Activated T-helper 1 cell treated with Interleukin-2 at 50 U/mL for 16 hours (primary cell): ENCODE results near the gene GPR32.
"Not testable (repeated sequence)": the region's sequence is repeated elsewhere in the genome, so short reads cannot be mapped to it uniquely, and the experiment has no call there.

Experiments used
- DNase-seq: peaks from one replicate; pipeline ENCODE4 v3.0.0-alpha.2; 2020; ENCODE audit warnings: low read depth

Gene GPR32

DNA sequence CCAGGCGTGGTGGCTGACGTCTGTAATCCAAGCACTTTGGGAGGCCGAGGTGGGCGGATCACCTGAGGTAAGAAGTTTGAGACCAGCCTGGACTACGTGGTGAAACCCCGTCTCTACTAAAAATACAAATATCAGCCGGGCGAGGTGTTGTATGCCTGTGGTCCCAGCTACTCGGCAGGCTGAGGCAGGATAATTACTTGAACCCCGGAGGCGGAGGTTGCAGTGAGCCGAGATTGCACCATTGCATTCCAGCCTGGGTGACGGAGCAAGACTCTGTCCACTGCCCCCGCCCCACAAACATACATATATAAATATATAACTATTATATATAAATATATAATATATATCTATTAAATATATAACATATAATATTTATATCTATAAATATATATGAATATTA lies 23.1 kb upstream of the GPR32 start:
- DNase-seq: not testable (repeated sequence)

DNA sequence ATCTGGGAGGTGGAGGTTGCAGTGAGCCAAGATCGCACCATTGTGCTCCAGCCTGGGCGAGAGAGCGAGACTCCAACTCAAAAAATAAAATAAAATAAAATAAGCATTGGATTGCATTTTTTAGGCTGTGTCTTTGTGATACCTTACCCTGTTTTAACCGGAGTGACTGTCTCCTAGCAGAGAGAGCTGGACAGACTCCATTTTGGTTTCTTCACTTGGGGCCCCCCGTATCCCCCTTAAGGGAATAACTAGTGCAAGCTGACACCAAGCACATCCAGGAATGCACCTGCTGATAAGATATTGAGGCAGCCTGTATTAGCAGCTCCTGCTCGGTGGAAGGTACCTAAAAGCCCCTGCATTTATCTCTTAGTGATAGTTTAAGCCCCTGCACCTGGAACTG lies 20.8 kb upstream of the GPR32 start:
- DNase-seq: no peak

DNA sequence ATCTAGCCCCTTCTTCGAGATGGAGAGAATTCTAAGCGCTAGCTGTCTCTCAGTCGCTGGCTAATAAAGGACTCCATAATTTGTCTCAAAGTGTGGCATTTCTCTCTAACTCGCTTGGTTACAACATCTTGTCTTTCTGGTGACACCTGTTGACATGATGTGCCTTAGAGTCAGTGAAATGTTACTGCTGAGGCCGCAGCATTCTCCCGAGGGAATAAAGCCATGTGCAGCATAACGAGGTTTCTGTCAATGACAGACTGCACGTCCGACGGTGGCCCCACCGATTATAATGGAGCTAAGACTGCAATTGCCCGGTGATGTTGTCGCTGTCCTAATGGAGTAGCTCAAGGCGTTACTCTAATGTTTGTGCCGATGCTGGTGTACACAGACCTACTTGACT lies 20.3 kb upstream of the GPR32 start:
- no peak for DNase-seq

DNA sequence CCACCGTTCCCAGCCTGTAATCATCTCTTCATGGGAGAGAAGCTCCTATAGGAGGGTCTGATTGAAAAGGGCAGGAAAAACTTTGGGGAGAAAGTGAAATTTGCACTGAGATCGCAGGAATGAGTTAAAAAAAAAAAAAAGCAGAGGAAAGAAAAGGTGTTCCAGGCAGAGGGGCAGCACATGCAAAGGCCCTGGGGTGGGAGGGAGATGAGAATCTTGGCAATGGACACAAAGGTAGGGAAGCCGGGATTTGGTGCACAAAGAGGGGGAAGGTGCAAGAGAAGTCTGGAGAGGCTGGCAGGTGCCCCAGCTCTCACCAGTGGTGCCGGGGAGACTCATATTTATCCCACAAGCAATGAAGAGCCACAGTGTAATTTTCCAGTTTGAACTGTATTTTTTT lies 16.4 kb upstream of the GPR32 start:
- no peak for DNase-seq

DNA sequence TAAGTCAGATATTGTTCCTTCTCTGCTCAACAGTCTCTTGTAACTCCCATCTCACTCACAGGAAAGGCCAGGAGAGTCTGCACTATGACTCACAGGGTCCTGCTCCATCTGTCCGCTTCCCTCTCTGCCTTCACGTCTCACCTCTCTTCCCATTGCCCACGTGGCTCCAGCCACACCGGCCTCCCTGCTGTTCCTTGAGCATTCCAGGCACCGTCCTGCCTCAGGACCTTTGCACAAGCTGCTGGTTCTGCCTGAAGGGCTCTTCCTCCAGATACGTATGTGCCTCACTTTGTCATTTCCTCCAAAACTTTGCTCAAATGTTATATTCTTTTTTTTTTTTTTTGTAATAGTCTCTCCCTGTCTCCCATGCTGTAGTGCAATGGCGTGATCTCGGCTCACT lies 14.0 kb upstream of the GPR32 start:
- DNase-seq: not testable (repeated sequence)

DNA sequence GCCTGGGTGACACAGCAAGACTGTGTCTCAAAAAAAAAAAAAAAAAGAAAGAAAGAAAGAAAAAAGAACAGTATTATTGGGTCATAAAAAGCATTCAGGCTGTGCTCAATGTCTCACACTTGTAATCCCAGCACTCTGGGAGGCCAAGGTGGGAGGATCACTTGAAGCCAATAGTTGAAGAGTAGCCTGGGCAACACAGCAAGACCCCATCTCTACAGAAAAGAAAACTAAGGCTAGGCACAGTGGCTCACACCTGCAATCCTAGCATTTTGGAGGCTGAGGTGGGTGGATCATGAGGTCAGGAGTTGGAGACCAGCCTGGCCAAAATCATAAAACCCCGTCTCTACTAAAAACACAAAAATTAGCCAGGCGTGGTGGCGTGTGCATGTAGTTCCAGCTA lies 12.6 kb upstream of the GPR32 start:
- not testable (repeated sequence) for DNase-seq

DNA sequence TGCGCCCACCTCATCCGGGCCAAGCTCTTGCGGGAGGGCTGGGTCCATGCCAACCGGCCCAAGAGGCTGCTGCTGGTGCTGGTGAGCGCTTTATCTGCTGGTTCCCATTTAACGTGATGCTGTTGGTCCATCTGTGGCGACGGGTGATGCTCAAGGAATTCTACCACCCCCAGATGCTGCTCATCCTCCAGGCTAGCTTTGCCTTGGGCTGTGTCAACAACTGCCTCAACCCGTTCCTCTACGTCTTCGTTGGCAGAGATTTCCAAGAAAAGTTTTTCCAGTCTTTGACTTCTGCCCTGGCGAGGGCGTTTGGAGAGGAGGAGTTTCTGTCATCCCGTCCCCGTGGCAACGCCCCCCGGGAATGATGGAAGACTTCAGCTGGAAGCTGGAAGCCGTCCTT lies 11.2 kb upstream of the GPR32 start:
- DNase-seq: not testable (repeated sequence)

DNA sequence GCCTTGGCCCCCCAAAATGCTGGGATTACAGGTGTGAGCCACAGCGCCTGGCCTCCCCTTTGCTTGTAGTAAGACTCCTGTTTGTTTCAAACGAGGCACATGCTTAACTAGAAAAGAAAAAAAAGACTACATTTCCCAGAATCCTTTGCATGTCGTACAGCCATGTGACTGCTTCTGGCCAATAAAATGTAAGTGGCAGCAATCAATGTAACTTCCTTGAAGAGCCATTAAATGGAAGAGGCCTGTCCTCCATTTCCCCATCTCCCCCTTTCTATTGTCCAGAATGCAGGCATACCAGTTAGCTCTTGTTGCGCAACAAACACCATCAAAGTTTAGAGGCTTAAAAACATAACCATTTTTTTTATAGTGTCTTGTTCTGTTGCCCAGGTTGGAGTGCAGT lies 10.4 kb upstream of the GPR32 start:
- no peak for DNase-seq

DNA sequence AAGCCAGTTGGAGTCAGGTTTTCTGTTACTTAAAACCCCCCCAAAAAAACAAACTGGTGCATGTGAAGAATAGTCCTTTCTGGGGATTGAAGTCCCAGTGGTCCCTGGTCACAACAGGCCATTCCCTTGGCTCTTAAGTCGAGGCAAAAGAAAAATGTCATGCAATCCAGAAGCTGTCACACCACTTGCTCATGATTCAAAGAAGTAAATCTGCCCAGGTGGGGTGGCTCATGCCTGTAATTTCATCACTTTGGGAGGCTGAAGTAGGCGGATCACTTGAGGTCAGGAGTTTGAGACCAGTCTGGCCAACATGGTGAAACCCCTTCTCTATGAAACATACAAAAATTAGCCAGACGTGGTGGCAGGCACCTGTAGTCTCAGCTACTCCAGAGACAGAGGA lies 8.8 kb upstream of the GPR32 start:
- DNase-seq: not testable (repeated sequence)

DNA sequence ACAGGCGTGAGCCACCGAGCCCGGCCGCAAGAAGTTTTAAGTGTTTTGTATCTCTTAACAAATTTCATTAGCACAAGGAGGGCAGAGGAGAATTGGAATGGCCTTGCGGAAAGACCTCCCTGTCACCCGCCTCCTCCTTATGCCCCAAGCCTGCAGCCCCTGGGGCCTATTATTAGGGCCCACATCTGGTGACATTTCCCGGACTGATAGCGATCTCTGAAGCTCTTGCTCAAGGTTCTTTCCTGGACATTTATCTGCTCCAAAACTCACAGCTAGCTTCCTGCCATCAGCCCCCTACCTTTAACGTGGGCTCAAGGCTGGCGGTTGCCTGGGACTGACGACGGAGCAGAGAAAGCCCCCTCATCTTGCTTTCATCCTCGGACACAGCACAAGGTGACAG lies 6.7 kb upstream of the GPR32 start:
- DNase-seq: not testable (repeated sequence)

DNA sequence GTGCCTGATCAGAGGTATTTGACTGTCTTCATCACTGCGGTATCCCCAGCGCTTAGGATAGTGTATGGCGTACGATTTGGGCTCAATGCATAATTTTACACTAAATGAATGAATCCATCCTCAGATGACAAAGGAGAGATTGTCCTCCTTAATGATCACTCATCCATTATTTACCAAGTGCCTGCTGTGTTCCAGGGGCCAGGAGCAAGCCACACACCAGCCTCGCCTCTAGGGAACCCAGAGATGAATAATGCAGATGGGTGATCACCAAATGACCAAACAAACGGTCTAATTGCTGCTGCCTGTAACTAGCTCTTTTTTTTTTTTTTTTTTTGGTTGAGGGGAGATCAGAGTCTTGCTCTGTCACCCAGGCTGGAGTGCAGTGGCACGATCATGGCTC lies 5.9 kb upstream of the GPR32 start:
- no peak for DNase-seq

DNA sequence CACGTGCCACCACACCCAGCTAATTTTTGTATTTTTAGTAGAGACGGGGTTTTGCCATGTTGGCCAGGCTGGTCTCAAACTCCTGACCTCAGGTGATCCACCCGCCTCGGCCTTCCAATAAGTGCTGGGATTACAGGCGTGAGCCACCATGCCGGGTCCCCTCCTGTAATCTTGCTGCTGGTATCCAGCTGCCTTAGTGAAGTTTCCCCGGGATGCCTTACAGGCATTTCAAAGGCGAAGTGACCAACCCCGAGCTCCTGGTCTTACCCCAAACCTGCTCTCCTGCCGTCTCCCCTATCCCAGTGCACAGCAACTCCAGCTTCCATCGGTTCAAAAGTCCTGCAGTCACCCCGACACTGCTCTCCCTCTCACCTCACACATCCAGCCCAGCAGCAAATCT lies 3.5 kb upstream of the GPR32 start:
- DNase-seq: not testable (repeated sequence)

DNA sequence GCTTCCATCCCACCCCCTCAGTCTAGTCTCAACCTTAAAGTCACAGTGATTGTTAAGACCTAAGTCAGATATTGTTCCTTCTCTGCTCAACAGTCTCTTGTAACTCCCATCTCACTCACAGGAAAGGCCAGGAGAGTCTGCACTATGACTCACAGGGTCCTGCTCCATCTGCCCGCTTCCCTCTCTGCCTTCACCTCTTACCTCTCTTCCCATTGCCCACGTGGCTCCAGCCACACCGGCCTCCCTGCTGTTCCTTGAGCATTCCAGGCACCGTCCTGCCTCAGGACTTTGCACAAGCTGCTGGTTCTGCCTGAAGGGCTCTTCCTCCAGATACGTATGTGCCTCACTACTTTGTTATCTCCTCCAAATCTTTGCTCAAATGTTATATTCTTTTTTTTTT lies 3.0 kb upstream of the GPR32 start:
- not testable (repeated sequence) for DNase-seq

DNA sequence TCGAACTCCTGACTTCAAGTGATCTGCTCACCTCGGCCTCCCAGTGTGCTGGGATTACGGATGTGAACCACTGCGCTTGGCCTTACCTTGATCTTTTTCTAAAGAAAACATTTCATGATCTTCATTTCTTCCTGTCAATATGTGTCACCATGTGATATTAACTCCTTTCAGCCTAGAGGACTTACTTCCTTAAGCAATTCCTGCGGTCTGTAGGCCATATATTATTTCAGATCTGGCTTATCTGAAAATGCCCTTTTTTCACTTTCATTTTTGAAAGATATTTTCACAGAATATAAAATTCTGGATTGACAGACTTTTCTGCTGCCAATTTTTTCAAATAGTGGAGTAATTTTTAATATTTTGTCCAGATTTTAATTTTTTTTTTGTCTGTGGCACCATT lies 2.0 kb upstream of the GPR32 start:
- no peak for DNase-seq

DNA sequence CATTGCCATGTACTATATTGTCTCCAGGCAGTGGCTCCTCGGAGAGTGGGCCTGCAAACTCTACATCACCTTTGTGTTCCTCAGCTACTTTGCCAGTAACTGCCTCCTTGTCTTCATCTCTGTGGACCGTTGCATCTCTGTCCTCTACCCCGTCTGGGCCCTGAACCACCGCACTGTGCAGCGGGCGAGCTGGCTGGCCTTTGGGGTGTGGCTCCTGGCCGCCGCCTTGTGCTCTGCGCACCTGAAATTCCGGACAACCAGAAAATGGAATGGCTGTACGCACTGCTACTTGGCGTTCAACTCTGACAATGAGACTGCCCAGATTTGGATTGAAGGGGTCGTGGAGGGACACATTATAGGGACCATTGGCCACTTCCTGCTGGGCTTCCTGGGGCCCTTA lies 624 bp downstream of the GPR32 start:
- no peak for DNase-seq

DNA sequence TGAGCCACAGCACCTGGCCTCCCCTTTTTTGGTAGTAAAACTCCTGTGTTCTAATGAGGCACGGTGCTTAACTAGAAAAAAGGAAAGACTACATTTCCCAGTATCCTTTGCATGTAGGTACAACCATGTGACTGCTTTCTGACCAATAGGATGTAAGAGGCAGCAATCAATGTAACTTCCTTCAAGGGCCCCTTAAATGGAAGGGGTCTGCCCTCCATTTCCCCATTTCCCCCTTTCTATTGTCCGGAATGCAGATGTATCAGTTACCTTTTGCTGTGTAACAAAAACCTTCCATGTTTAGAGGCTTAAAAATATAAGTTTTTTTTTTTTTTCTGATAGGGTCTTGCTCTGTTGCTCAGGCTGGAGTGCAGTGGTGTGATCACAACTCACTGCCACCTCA lies 2.2 kb downstream of the GPR32 start:
- DNase-seq: no peak

DNA sequence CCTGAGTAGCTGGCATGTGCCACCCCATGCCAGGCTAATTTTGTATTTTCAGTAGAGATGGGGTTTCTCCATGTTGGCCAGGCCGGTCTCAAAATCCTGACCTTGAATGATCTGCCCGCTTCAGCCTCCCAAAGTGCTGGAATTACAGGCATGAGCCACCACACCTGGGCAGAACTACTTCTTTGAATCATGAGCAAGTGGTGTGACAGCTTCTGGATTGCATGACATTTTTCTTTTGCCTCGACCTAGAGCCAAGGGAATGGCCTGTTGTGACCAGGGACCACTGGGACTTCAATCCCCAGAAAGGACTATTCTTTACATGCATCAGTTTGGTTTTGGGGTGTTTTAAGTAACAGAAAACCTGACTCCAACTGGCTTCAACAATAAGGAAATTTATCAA lies 2.6 kb downstream of the GPR32 start:
- DNase-seq: not testable (repeated sequence)

DNA sequence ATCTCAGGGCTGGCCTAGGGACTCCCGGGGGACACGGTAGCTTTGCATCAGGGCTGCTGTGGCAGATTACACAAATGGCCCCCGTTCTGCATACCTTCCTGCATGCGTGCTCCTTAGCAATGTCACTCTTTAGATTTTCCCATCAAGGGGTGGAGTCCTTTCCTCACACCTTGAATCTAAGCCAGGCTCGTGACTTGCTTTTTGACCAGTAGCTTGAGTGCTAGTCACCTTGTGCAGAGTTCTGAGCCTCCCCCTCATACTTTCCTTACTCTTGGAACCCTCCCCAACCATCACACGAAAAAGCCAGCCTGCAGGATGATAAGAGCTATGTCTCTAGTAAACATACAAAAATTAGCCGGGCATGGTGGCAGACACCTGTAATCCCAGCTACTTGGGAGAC lies 3.2 kb downstream of the GPR32 start:
- DNase-seq: not testable (repeated sequence)

DNA sequence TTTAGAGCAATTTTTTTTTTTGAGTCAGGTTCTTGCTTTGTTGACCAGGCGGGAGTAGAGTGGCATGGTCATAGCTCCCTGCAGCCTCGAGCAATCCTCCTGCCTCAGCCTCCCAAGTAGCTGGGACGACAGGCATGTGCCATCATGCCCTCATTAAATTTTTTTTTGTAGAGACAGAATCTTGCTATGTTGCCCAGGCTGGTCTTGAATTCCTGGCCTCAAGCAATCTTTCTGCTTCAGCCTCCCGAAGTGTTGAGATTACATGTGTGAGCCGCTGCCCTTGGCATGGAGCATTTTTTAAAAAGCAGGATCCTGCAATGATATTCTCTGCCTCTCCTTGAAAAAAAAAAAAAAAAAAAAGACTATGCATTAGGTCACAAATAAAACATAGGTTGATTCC lies 5.9 kb downstream of the GPR32 start:
- DNase-seq: no peak

DNA sequence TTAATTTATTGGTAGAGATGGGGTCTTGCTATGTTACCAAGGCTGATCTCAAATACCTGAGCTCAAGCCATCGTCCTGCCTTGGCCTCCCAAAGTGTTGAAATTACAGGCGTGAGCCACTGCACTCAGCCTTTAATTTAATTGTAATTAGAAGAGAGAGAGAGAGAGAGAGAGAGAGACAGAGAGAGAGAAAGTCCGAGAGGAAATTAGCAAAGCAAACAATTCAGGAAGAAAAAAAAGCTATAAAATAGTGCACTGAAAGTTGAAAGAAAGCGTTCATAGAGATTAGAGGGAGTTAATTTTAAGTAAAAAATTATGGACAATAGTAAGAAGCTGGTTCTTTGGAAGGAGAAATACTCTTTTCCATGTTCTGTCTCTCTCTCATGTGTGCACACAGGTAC lies 7.0 kb downstream of the GPR32 start:
- DNase-seq: no peak

DNA sequence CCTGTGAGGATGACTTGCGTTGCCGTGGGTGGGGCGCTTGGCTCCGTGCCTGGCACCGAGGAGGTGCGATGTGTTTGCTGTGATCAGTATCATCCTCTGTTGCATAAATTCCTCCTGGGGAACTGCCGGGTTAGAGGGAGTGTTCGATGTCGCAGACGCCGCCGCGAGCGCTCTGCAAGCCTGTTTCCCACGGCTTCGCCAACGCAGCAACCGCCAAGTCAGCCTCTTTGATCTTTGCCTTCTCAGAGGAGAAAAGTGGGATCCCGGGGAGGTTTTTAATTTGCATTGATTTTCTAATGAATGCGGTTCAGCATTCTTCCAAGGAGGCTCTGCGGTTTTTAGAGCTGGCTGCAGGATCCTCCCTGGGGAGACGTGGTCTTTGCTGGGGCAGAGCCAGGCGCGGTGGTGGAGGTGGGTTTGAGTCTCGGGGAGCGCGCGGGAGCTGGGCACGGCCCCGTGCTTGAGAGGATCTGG lies 7.6 kb downstream of the GPR32 start:
- DNase-seq: no peak

DNA sequence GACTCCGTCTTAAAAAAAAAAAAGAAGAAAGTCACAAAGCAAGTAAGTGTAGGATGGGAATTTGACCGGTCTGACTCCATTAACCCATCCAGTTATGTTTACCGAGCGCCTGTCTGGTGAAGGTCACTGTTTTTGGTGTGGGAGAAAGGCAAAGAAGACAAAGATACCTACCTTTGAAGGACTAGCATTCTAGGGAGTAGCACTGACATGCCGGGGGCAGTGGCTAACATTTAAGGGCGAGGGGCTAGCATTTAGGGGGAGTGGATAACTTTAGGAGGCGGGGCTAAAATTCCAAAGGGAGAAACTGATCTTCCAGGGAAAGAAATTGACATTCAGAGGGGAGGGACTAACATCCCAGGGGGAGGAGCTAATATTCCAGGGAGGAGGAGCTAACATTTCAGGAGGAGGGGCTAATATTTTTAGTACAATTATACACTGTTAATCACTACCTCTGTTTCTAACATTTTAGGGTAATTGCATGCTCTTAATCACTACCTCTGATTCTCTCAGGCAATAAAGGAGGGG lies 8.7 kb downstream of the GPR32 start:
- DNase-seq: no peak

DNA sequence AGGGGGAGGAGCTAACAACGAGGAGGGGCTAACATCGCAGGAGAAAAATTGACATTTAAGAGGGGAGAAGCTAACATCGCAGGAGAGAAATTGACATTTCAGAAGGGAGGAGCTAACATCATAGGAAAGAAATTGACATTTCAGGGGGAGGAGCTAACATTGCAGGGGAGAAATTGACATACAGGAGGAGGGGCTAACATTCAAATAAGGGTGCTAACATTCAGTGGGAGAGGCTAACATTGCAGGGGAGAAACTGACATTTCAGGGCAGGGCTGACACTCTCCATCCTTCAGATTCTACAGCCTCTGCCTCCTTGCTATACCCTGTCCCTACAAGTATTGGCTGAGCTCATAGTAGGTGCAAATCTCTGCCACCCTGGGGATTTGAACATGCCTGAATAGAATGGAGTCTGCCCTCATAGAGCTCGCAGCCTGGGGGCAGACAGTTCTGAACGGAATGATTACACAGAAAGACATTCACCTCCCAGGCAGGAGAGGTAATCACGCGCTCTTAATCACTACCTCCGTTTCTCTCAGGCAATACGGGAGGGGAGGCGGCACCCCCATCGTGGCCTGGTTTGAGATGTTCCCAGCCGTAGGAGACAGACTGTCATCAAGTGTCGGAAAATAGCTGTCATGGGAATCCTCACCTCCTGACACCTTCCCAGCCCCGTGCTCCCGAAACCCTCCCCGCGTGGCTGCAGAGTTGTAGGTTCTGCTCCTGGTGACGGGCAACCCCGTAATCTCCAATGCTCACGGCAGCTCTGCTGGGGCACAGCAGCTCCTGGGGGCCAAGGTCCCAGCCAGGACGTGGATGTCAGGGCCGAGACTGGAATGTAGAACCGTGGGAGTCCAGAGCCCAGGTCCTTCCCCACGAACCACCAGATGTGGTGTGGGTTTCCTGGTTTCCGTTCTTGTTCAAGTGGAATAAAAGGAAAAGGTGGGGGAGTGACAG lies 9.5 kb downstream of the GPR32 start:
- DNase-seq: no peak
